ENCODE measurements around the gene ICE1. TPM values are rescaled to one million over a fixed set of nuclear protein-coding genes. Genes with fewer than 3 reads are reported as not detected.

Gene ICE1
- total RNA-seq, 1 experiment from 2014 or later = 27.8 TPM

GRCh38 chr5:5521478-5521877 is 99.0 kb downstream of the ICE1 start:
- Mint-ChIP-seq H3K9me3 (ENCODE audit: low read depth, unreplicated experiment) (peaks cover 7% of the 10 kb centered on the region), H3K27me3 (ENCODE audit: unreplicated experiment) (peaks cover 22% of the 10 kb centered on the region), H3K27ac (ENCODE audit: unreplicated experiment) (no peak overlapping the region), H3K4me3 (ENCODE audit: low read depth, unreplicated experiment) (no peak overlapping the region), H3K36me3 (ENCODE audit: insufficient read depth, unreplicated experiment) (no peaks in the 10 kb centered on the region), H3K4me1 (ENCODE audit: low read depth, unreplicated experiment) (no peaks in the 10 kb centered on the region)
- intact Hi-C loops (cut with micrococcal nuclease; ENCODE audit: unreplicated experiment) = no loop called here
- no TSS peak for BruUV-seq (replicated peaks)
- CTCF ChIA-PET = no interaction called here
- TF ChIP-seq CTCF (IDR thresholded peaks at IDR 0.05; ENCODE audit: unreplicated experiment) = no peak
- no peak for DNase-seq

GRCh38 chr5:5522336-5522735 is 99.9 kb downstream of the ICE1 start:
- Mint-ChIP-seq H3K4me1 (ENCODE audit: low read depth, unreplicated experiment) (no peaks in the 10 kb centered on the region), H3K9me3 (ENCODE audit: low read depth, unreplicated experiment) (peaks cover 7% of the 10 kb centered on the region), H3K27ac (ENCODE audit: unreplicated experiment) (no peak overlapping the region), H3K4me3 (ENCODE audit: low read depth, unreplicated experiment) (no peak overlapping the region), H3K36me3 (ENCODE audit: insufficient read depth, unreplicated experiment) (no peaks in the 10 kb centered on the region), H3K27me3 (ENCODE audit: unreplicated experiment) (peaks cover 14% of the 10 kb centered on the region)
- no peak for TF ChIP-seq CTCF (IDR thresholded peaks at IDR 0.05; ENCODE audit: unreplicated experiment)
- DNase-seq = no peak
- CTCF ChIA-PET = no interaction called here
- no TSS peak for BruUV-seq (replicated peaks)
- intact Hi-C loops (cut with micrococcal nuclease; ENCODE audit: unreplicated experiment) = no loop called here

GRCh38 chr5:5523066-5523505 is 100.6 kb downstream of the ICE1 start:
- no TSS peak for BruUV-seq (replicated peaks)
- Mint-ChIP-seq H3K4me3 (ENCODE audit: low read depth, unreplicated experiment) (no peak overlapping the region), H3K27me3 (ENCODE audit: unreplicated experiment) (peaks cover 13% of the 10 kb centered on the region), H3K27ac (ENCODE audit: unreplicated experiment) (no peak overlapping the region), H3K36me3 (ENCODE audit: insufficient read depth, unreplicated experiment) (no peaks in the 10 kb centered on the region), H3K9me3 (ENCODE audit: low read depth, unreplicated experiment) (peaks cover 7% of the 10 kb centered on the region), H3K4me1 (ENCODE audit: low read depth, unreplicated experiment) (no peaks in the 10 kb centered on the region)
- no peak for DNase-seq
- intact Hi-C loops (cut with micrococcal nuclease; ENCODE audit: unreplicated experiment) = no loop called here
- CTCF ChIA-PET = no interaction called here
- no peak for TF ChIP-seq CTCF (IDR thresholded peaks at IDR 0.05; ENCODE audit: unreplicated experiment)

- Mint-ChIP-seq H3K27me3 (ENCODE audit: unreplicated experiment) (peaks cover 13% of the 10 kb centered on the region), H3K4me1 (ENCODE audit: low read depth, unreplicated experiment) (no peaks in the 10 kb centered on the region), H3K27ac (ENCODE audit: unreplicated experiment) (no peak overlapping the region), H3K9me3 (ENCODE audit: low read depth, unreplicated experiment) (peaks cover 5% of the 10 kb centered on the region), H3K36me3 (ENCODE audit: insufficient read depth, unreplicated experiment) (no peaks in the 10 kb centered on the region), H3K4me3 (ENCODE audit: low read depth, unreplicated experiment) (no peak overlapping the region)
- BruUV-seq (replicated peaks) = no TSS peak
- DNase-seq = no peak
- TF ChIP-seq CTCF (IDR thresholded peaks at IDR 0.05; ENCODE audit: unreplicated experiment) = no peak
- CTCF ChIA-PET = no interaction called here
- intact Hi-C loops (cut with micrococcal nuclease; ENCODE audit: unreplicated experiment) = no loop called here
Observed at GRCh38 chr5:5524327-5524726, 101.8 kb downstream of the ICE1 start.

Measured in Calu3 (cell line).